Fibroblast of villous mesenchyme (primary cell): ENCODE data around the gene GSE1. TPM values are rescaled to one million over a fixed set of nuclear protein-coding genes. Genes with fewer than 3 reads are reported as not detected.

Experiments used
- DNase-seq: peaks from one replicate; pipeline ENCODE4 v3.0.0-alpha.2; 2010; ENCODE audit warnings: low read depth
- H3K4me3 ChIP-seq: 2 replicates; pipeline ENCODE4 v1.5.1; 2011; ENCODE audit warnings: low read depth, mild to moderate bottlenecking, low read length
- CTCF ChIP-seq: IDR thresholded peaks from 2 replicates; pipeline ENCODE4 v1.5.1; 2012; ENCODE audit warnings: low read depth, mild to moderate bottlenecking, low read length; ENCODE audit not compliant: insufficient read depth
- total RNA-seq: library from RNA; depleted of rRNA; stranded (reverse); fragments of >200 nt; gene quantifications from 2 replicates; pipeline ENCODE4 v1.2.3, GENCODE V29; 2012

The GSE1 gene
- total RNA-seq, 1 donor, result 48.4 TPM

- no peak for TF ChIP-seq CTCF
- DNase-seq, result no peak
- no peak overlapping the region for H3K4me3 ChIP-seq
These were observed 20.8 kb downstream of the GSE1 start for GRCh38 chr16:85633888-85634287.

- no peak for DNase-seq
These were observed 21.8 kb downstream of the GSE1 start for GRCh38 chr16:85634747-85635544.

GRCh38 chr16:85635545-85636140, 22.5 kb downstream of the GSE1 start:
- no peak for DNase-seq
- no peak overlapping the region for H3K4me3 ChIP-seq
- TF ChIP-seq CTCF, result no peak

More at GRCh38 chr16:85634747-85635544, 21.8 kb downstream of the GSE1 start:
- no peak overlapping the region for H3K4me3 ChIP-seq
- peak; percentile 6 for TF ChIP-seq CTCF

GRCh38 chr16:85636234-85636812, 23.2 kb downstream of the GSE1 start:
- H3K4me3 ChIP-seq, result no peak overlapping the region
- no peak for DNase-seq
- no peak for TF ChIP-seq CTCF

- TF ChIP-seq CTCF, result no peak
- no peak overlapping the region for H3K4me3 ChIP-seq
- DNase-seq, result no peak
These were observed 24.1 kb downstream of the GSE1 start for GRCh38 chr16:85637061-85637807.

- no peak overlapping the region for H3K4me3 ChIP-seq
- no peak for TF ChIP-seq CTCF
- no peak for DNase-seq
These were observed 24.9 kb downstream of the GSE1 start for GRCh38 chr16:85637808-85638647.
